MV-4-11 (cell line): ENCODE measurements around the gene EPM2AIP1.
"Not testable (repeated sequence)": the region's sequence is repeated elsewhere in the genome, so short reads cannot be mapped to it uniquely, and the experiment has no call there.

Source experiments
- DNase-seq: peaks from one replicate; lab custom pipeline; 2025; lab: John Stamatoyannopoulos, UW

The EPM2AIP1 gene

GRCh38 chr3:36993326-36994283 is 674 bp upstream of the EPM2AIP1 start, which contains the start of gene MLH1:
Gene MLH1 (plus strand): TSS chr3:36993518. CDS start chr3:36993548, 30 bp downstream.
- DNase-seq: no peak

- DNase-seq: no peak
Observed at GRCh38 chr3:36991923-36992805, 767 bp downstream of the EPM2AIP1 start.

GRCh38 chr3:36991147-36991546 is 1.8 kb downstream of the EPM2AIP1 start:
- no peak for DNase-seq

GRCh38 chr3:36989568-36989967 is 3.4 kb downstream of the EPM2AIP1 start:
- DNase-seq: no peak

GRCh38 chr3:36989005-36989404 is 3.9 kb downstream of the EPM2AIP1 start:
- DNase-seq: no peak

GRCh38 chr3:36988356-36988755 is 4.6 kb downstream of the EPM2AIP1 start:
- no peak for DNase-seq

GRCh38 chr3:36981006-36981405 is 11.9 kb downstream of the EPM2AIP1 start:
- DNase-seq: no peak

GRCh38 chr3:36973139-36973538 is 19.8 kb downstream of the EPM2AIP1 start:
- no peak for DNase-seq

GRCh38 chr3:36972163-36972562 is 20.8 kb downstream of the EPM2AIP1 start:
- no peak for DNase-seq

GRCh38 chr3:36969540-36970432 is 23.1 kb downstream of the EPM2AIP1 start:
- peak; percentile 92 for DNase-seq

- DNase-seq: no peak
Observed at GRCh38 chr3:36969085-36969484, 23.8 kb downstream of the EPM2AIP1 start.

GRCh38 chr3:36965440-36965839 is 27.5 kb downstream of the EPM2AIP1 start:
- no peak for DNase-seq

GRCh38 chr3:36964817-36965216 is 28.1 kb downstream of the EPM2AIP1 start:
- DNase-seq: no peak

- DNase-seq: no peak
Observed at GRCh38 chr3:36964331-36964730, 28.6 kb downstream of the EPM2AIP1 start.

- DNase-seq: not testable (repeated sequence)
Observed at GRCh38 chr3:36963008-36963407, 29.9 kb downstream of the EPM2AIP1 start.

- DNase-seq: no peak
Observed at GRCh38 chr3:36960502-36960901, 32.4 kb downstream of the EPM2AIP1 start.

- no peak for DNase-seq
Observed at GRCh38 chr3:36959821-36960220, 33.1 kb downstream of the EPM2AIP1 start.

- DNase-seq: no peak
Observed at GRCh38 chr3:36957862-36958686, 34.9 kb downstream of the EPM2AIP1 start.

GRCh38 chr3:36957063-36957462 is 35.9 kb downstream of the EPM2AIP1 start:
- DNase-seq: no peak

GRCh38 chr3:36956155-36956554 is 36.8 kb downstream of the EPM2AIP1 start:
- no peak for DNase-seq
